Measurements from ENCODE around the gene TBC1D1. TPM values are rescaled to one million over a fixed set of nuclear protein-coding genes. Genes with fewer than 3 reads are reported as not detected.

The TBC1D1 gene
- polyA plus RNA-seq, 1 donor from 2014 or later: 23.2 TPM

DNA sequence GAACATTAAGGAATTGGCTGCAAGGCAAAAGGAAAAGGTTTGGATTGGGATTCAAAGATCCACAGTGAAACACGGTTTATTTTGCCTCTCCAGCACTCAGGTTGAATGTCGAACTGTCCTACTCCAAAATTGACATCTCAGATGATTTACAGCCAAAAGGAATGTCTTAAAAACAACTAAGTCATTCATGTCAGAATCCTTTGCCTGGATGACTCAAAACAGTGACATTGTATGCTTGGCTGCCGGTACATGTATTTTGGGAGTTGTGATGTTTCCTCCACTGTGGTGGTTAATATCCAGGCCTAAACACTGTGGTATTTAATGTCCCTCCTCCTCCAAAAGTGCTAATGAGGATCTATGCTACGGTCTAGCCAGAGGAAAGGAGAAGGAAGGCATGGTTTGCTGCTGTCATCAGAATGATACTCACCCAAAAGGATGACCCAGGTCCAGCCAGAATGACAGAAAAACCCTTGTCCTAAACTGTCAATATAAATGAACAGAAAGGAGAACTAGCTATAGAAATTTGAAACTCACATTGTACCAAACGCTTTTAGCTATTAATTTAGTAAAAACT, 43.5 kb upstream of the TBC1D1 start:
- Histone ChIP-seq H3K4me3 (ENCODE audit: low read length) (no peak overlapping the region), H2AFZ (ENCODE audit: low read depth, low read length) (no peak overlapping the region), H4K20me1 (ENCODE audit: insufficient read depth) (no peaks in the 10 kb centered on the region), H3K9ac (ENCODE audit: low read length) (no peak overlapping the region), H3K9me3 (ENCODE audit: low read length) (no peaks in the 10 kb centered on the region), H3K36me3 (ENCODE audit: insufficient read depth, low read length) (no peaks in the 10 kb centered on the region), H3F3A (ENCODE audit: insufficient read depth, low read length, poor library complexity, severe bottlenecking) (no peaks in the 10 kb centered on the region), H3K9me2 (ENCODE audit: insufficient read depth, low read length) (no peaks in the 10 kb centered on the region), H3K4me2 (ENCODE audit: low read length) (no peak overlapping the region), H3K79me2 (replicated peaks; ENCODE audit: insufficient read depth, low read length) (no peaks in the 10 kb centered on the region), H3K27me3 (ENCODE audit: insufficient read depth, low read depth, low read length) (no peaks in the 10 kb centered on the region), H3K27ac (ENCODE audit: low read length) (no peak overlapping the region)
- TF ChIP-seq EZH2 (IDR thresholded peaks at IDR 0.05; ENCODE audit: borderline replicate concordance, insufficient read depth, low read length, poor library complexity, severe bottlenecking): no peak
- TF ChIP-seq TAF1 (IDR thresholded peaks at IDR 0.05; ENCODE audit: low read depth): no peak
- no peak for TF ChIP-seq SMC3 (conservative IDR thresholded peaks at IDR 0.05; ENCODE audit: poor library complexity)
- TF ChIP-seq MXI1 (conservative IDR thresholded peaks at IDR 0.05; ENCODE audit: poor library complexity, severe bottlenecking): no peak
- TF ChIP-seq, protein P1, sequence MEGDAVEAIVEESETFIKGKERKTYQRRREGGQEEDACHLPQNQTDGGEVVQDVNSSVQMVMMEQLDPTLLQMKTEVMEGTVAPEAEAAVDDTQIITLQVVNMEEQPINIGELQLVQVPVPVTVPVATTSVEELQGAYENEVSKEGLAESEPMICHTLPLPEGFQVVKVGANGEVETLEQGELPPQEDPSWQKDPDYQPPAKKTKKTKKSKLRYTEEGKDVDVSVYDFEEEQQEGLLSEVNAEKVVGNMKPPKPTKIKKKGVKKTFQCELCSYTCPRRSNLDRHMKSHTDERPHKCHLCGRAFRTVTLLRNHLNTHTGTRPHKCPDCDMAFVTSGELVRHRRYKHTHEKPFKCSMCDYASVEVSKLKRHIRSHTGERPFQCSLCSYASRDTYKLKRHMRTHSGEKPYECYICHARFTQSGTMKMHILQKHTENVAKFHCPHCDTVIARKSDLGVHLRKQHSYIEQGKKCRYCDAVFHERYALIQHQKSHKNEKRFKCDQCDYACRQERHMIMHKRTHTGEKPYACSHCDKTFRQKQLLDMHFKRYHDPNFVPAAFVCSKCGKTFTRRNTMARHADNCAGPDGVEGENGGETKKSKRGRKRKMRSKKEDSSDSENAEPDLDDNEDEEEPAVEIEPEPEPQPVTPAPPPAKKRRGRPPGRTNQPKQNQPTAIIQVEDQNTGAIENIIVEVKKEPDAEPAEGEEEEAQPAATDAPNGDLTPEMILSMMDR (IDR thresholded peaks at IDR 0.05; ENCODE audit: poor library complexity, severe bottlenecking): no peak
- TF ChIP-seq POLR2AphosphoS5 (IDR thresholded peaks at IDR 0.05): no peak
- no peak for TF ChIP-seq EP300 (conservative IDR thresholded peaks at IDR 0.05; ENCODE audit: poor library complexity, severe bottlenecking)
- TF ChIP-seq RAD21 (conservative IDR thresholded peaks at IDR 0.05): no peak
- TF ChIP-seq, protein P2, sequence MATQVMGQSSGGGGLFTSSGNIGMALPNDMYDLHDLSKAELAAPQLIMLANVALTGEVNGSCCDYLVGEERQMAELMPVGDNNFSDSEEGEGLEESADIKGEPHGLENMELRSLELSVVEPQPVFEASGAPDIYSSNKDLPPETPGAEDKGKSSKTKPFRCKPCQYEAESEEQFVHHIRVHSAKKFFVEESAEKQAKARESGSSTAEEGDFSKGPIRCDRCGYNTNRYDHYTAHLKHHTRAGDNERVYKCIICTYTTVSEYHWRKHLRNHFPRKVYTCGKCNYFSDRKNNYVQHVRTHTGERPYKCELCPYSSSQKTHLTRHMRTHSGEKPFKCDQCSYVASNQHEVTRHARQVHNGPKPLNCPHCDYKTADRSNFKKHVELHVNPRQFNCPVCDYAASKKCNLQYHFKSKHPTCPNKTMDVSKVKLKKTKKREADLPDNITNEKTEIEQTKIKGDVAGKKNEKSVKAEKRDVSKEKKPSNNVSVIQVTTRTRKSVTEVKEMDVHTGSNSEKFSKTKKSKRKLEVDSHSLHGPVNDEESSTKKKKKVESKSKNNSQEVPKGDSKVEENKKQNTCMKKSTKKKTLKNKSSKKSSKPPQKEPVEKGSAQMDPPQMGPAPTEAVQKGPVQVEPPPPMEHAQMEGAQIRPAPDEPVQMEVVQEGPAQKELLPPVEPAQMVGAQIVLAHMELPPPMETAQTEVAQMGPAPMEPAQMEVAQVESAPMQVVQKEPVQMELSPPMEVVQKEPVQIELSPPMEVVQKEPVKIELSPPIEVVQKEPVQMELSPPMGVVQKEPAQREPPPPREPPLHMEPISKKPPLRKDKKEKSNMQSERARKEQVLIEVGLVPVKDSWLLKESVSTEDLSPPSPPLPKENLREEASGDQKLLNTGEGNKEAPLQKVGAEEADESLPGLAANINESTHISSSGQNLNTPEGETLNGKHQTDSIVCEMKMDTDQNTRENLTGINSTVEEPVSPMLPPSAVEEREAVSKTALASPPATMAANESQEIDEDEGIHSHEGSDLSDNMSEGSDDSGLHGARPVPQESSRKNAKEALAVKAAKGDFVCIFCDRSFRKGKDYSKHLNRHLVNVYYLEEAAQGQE (IDR thresholded peaks at IDR 0.05; ENCODE audit: borderline replicate concordance): no peak

DNA sequence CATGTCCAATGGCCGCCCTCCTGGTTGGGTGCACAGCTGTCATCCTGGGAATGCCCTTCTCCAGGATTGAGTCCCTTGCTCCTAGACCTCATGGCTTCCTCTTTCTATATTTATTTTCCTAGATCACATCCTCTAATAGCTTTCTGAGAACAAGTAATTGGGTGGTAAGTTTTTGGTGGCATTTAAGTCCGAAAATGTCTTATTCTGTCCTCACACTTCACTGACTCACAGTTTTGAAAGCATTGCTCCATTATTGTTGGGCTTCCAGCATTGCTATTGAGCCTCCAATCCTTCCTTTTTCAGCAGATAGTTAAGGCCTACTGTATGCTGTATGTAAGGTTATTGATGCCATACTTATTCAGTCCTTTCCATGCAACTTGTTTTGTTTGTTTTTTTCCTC, 38.5 kb upstream of the TBC1D1 start:
- Histone ChIP-seq H3K4me2 (ENCODE audit: low read length) (no peak overlapping the region), H3K79me2 (replicated peaks; ENCODE audit: insufficient read depth, low read length) (no peaks in the 10 kb centered on the region), H3K4me3 (ENCODE audit: low read length) (no peak overlapping the region), H3K9me3 (ENCODE audit: low read length) (no peaks in the 10 kb centered on the region), H3K36me3 (ENCODE audit: insufficient read depth, low read length) (no peaks in the 10 kb centered on the region), H3K27ac (ENCODE audit: low read length) (no peak overlapping the region), H3K9me2 (ENCODE audit: insufficient read depth, low read length) (no peaks in the 10 kb centered on the region), H4K20me1 (ENCODE audit: insufficient read depth) (no peaks in the 10 kb centered on the region), H3K27me3 (ENCODE audit: insufficient read depth, low read depth, low read length) (no peaks in the 10 kb centered on the region), H3F3A (ENCODE audit: insufficient read depth, low read length, poor library complexity, severe bottlenecking) (no peaks in the 10 kb centered on the region), H3K9ac (ENCODE audit: low read length) (no peak overlapping the region), H2AFZ (ENCODE audit: low read depth, low read length) (no peak overlapping the region)
- no peak for TF ChIP-seq RAD21 (conservative IDR thresholded peaks at IDR 0.05)

DNA sequence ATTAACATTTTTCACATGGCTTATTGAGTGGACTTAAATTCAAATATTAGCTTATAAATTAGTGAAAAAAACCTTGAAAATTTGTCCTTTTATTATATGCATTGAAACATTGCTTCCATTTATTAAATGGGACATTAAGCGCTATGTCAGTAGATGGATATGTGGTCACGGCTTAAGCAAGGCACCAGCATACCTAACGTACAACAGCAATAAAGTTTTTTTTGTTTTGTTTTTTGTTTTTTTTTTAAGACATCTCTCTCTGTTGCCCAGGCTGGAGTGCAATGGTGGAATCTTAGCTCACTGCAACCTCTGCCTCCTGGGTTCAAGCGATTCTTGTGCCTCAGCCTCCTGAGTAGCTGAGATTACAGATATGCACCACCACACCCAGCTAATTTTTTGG, 32.8 kb upstream of the TBC1D1 start:
- Histone ChIP-seq H3K9me2 (ENCODE audit: insufficient read depth, low read length) (no peaks in the 10 kb centered on the region), H3K9ac (ENCODE audit: low read length) (no peak overlapping the region), H3K4me3 (ENCODE audit: low read length) (no peak overlapping the region), H3K79me2 (replicated peaks; ENCODE audit: insufficient read depth, low read length) (no peaks in the 10 kb centered on the region), H2AFZ (ENCODE audit: low read depth, low read length) (no peak overlapping the region), H3K27ac (ENCODE audit: low read length) (no peak overlapping the region), H3F3A (ENCODE audit: insufficient read depth, low read length, poor library complexity, severe bottlenecking) (no peaks in the 10 kb centered on the region), H3K4me2 (ENCODE audit: low read length) (no peak overlapping the region), H3K9me3 (ENCODE audit: low read length) (no peaks in the 10 kb centered on the region), H3K36me3 (ENCODE audit: insufficient read depth, low read length) (no peaks in the 10 kb centered on the region), H3K27me3 (ENCODE audit: insufficient read depth, low read depth, low read length) (no peaks in the 10 kb centered on the region), H4K20me1 (ENCODE audit: insufficient read depth) (no peaks in the 10 kb centered on the region)
- no peak for TF ChIP-seq RAD21 (conservative IDR thresholded peaks at IDR 0.05)
- no peak for TF ChIP-seq EP300 (conservative IDR thresholded peaks at IDR 0.05; ENCODE audit: poor library complexity, severe bottlenecking)
- TF ChIP-seq, protein P1 (IDR thresholded peaks at IDR 0.05; ENCODE audit: poor library complexity, severe bottlenecking): no peak
- TF ChIP-seq TAF1 (IDR thresholded peaks at IDR 0.05; ENCODE audit: low read depth): no peak
- no peak for TF ChIP-seq POLR2AphosphoS5 (IDR thresholded peaks at IDR 0.05)
- no peak for TF ChIP-seq MXI1 (conservative IDR thresholded peaks at IDR 0.05; ENCODE audit: poor library complexity, severe bottlenecking)

Measured in neural cell (in vitro differentiated cells).